ENCODE results near the gene ATP9A.

DNA sequence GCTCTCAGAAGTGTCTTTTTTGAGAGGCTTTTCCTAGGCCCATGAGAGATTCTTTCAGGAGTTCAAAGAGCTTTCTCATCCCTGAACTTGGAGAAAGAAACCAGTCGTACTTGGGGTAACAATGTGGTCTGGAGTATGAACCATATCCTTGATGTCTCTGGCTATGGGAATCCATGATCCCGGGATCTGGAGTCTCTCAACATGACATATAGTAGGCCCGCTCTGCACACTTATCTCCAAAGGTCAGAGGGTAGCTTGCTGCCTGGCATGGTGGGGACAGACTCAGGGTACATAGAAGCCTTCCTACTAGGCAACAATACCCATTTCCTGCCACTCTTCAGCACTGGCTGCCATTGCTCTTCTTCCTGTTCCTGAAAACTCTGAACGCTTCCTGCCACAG lies 183.5 kb downstream of the ATP9A start:
- TF ChIP-seq POLR2AphosphoS5 (IDR thresholded peaks at IDR 0.05; ENCODE audit: low read depth, low read length) (no peak), SIN3A (IDR thresholded peaks at IDR 0.05; ENCODE audit: borderline replicate concordance, insufficient read depth, low read length) (no peak)

All from PFSK-1 (cell line).